GM12875 (cell line): ENCODE data around the gene GPX2.

Source experiments
- H3K4me3 ChIP-seq: one replicate; pipeline ENCODE4 v1.5.1; 2011; ENCODE audit warnings: low read depth, low read length, control low read depth
- TF ChIP-seq, protein P1 (sequence below): IDR thresholded peaks from 2 replicates; pipeline ENCODE4 v1.5.1; 2011; ENCODE audit warnings: low read depth, mild to moderate bottlenecking, control low read depth, inconsistent platforms, low read length, moderate library complexity, borderline replicate concordance; ENCODE audit not compliant: insufficient read depth

The GPX2 gene

DNA sequence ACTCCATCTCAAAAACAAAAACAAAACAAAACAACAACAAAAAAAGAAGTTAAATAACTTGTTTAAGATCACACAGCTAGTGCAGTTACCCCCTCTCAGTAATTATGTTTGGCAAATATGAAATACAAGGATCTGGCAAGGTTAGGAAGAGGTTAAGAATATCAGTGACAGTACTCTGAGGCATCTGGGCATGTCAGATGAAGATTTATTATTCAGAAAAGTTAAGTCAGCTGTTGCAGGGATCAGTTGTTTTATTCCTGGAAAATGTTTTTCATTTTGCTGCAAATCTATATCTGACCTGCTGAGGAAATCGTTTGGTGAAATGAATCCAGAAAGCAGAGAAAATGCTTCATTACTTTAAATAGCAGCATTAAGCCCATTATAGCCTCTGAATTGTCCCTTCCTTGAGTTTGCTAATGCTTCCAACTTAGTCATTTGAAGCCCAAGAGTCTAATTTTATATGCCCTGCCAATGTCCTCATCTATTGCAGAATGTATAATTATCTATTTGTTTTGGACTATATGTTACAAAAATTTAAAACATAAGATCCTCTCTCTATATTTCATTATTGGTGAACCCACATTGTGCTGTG, 8.1 kb downstream of the GPX2 start:
- TF ChIP-seq, protein P1, sequence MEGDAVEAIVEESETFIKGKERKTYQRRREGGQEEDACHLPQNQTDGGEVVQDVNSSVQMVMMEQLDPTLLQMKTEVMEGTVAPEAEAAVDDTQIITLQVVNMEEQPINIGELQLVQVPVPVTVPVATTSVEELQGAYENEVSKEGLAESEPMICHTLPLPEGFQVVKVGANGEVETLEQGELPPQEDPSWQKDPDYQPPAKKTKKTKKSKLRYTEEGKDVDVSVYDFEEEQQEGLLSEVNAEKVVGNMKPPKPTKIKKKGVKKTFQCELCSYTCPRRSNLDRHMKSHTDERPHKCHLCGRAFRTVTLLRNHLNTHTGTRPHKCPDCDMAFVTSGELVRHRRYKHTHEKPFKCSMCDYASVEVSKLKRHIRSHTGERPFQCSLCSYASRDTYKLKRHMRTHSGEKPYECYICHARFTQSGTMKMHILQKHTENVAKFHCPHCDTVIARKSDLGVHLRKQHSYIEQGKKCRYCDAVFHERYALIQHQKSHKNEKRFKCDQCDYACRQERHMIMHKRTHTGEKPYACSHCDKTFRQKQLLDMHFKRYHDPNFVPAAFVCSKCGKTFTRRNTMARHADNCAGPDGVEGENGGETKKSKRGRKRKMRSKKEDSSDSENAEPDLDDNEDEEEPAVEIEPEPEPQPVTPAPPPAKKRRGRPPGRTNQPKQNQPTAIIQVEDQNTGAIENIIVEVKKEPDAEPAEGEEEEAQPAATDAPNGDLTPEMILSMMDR: no peak
- no peak overlapping the region for H3K4me3 ChIP-seq

DNA sequence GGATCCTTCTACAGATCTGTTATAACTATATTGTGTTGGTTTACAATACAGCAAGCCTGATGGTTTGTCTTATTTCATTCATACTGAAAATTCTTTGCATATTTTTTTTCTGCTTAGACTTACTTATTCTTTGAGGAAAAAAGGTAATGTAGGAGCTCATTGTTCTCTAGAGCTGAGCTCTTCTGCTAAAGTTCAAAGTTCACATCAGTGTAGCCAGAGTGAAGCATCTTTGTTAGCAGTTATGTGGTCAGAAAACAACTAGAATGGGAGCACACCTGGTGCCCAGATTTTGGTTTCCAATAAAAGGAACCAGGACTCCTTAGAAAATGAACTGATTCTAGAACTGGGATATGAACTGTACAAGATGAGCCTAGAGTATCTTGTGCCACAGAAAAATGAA, 10.3 kb downstream of the GPX2 start:
- H3K4me3 ChIP-seq: no peak overlapping the region
- TF ChIP-seq, protein P1: no peak

DNA sequence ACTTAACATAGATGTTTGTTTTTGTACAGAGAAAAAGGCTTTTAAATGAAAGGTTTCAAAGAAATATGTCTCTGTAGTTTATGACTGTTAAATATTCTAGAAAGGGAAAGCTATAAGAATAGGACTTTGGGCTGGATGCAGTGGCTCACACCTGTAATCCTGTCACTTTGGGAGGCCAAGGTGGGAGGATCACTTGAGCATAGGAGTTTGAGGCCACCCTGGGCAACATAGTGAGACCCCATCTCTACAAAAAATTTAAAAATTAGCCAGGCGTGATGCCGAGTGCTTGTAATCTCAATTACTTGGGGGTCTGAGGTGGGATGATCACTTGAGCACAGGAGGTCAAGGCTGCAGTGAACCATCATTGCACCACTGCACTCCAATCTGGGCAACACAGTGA, 11.4 kb downstream of the GPX2 start:
- no peak overlapping the region for H3K4me3 ChIP-seq
- TF ChIP-seq, protein P1: no peak

DNA sequence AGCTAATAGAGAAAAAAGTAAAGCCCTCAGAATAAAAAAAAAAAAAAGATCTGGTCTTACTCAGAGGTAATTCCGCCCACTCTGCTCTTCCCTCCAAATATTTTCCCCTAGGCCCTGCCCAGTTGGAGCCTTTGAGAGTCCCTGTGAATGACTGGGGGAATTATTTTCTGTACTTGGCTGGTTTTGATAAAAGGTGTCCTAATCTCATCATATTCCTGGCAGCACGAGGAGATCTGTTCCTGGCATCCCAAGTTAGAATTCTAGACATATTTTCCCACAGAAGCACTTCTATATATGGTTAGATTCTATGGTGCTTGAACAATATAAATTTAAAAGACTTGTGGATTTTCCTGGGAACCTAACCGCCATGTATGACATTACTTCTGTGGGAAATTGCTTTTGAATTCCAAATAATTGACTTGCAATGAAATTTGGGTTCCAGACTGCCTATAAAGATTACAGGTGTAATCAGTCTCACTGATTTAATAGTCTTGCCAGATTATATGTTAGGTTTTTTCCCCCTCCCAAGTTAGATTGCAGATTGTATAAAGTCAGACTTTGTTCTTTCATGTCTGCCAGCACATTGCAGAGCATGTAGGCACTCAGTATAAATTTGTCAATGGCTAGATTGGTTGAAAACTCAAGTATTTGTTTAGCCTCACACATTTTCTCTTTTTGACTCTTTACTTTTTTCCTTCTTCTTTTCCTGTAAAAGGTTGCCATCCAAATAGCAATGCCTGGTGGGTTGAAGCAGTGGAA, 12.3 kb downstream of the GPX2 start:
- TF ChIP-seq, protein P1: no peak
- no peak overlapping the region for H3K4me3 ChIP-seq

DNA sequence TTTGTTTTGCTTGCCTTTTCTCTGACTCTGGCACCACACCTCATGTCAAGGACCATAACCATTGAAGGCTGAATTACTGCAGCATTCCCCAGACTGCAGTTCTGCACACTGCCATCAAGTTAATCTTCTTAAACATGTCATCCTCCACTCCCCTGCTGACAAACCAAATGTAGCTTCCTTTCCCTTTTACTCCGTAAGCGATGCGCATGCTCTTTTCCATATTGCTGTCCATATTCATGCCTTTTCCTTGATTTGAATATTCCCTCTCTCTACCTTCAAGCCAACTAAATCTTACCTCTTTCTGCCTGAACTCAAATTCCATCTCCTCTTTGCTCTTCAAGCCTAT, 13.6 kb downstream of the GPX2 start:
- H3K4me3 ChIP-seq: no peak overlapping the region
- TF ChIP-seq, protein P1: no peak

DNA sequence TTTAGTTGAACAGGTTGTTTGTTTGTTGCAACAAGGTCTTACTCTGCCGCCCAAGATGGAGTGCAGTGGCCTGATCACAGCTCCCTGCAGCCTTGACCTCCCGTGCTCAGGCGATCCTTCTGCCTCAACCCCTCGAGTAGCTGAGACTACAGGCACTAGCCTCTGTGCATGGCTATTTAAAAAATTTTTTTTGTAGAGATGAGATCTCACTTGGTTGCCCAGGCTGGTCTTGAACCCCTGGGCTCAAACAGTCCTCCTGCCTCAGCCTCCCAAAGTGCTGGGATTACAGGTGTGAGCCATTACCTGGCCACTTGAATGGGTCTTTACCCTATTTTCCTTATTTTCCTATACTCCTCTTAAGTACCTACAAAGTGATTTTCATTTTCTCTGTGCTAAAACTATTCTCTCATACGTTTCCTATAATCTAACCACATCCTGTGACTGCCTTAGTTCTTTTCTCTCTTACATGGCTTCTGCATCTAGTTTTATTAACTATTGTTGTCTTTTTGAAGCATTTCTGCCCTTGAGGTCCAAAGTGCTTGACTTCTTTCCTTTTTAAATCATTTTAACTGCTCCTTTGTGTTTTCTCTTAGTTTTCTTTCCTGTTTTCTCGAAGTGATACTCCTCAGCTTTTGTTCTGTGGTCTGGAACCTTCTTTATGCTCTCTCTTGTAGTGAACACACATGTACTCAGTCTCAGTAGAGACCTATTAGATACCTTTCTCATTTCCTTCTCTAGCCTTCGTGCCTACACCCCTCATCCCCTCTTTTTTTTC, 14.1 kb downstream of the GPX2 start:
- H3K4me3 ChIP-seq: no peak overlapping the region
- TF ChIP-seq, protein P1: no peak
